Caki2 (cell line): ENCODE data around the gene SOST. TPM values are rescaled to one million over a fixed set of nuclear protein-coding genes. Genes with fewer than 3 reads are reported as not detected.
A peak's percentile ranks its signal among the peaks of the same experiment; 100 is the strongest.

ENCODE experiments used
- DNase-seq: peaks from one replicate; pipeline ENCODE4 v3.0.0-alpha.2; 2015; ENCODE audit warnings: low read depth
- in situ Hi-C: cut with HindIII; loops from 2 replicates; pipeline ENCODE4 v1.10.0; 2016; ENCODE audit warnings: low sequenced_read_pairs, low pct_unique_long_range_greater_than_20kb, mixed read lengths
- total RNA-seq: library from RNA; depleted of rRNA; stranded (reverse); fragments of >200 nt; shearing (Covaris generic); gene quantifications from 2 replicates; pipeline ENCODE4 v1.2.3, GENCODE V29; 2014; ENCODE audit warnings: low replicate concordance

Gene SOST
- total RNA-seq, 1 experiment from 2014 or later = 1.8 TPM

DNA sequence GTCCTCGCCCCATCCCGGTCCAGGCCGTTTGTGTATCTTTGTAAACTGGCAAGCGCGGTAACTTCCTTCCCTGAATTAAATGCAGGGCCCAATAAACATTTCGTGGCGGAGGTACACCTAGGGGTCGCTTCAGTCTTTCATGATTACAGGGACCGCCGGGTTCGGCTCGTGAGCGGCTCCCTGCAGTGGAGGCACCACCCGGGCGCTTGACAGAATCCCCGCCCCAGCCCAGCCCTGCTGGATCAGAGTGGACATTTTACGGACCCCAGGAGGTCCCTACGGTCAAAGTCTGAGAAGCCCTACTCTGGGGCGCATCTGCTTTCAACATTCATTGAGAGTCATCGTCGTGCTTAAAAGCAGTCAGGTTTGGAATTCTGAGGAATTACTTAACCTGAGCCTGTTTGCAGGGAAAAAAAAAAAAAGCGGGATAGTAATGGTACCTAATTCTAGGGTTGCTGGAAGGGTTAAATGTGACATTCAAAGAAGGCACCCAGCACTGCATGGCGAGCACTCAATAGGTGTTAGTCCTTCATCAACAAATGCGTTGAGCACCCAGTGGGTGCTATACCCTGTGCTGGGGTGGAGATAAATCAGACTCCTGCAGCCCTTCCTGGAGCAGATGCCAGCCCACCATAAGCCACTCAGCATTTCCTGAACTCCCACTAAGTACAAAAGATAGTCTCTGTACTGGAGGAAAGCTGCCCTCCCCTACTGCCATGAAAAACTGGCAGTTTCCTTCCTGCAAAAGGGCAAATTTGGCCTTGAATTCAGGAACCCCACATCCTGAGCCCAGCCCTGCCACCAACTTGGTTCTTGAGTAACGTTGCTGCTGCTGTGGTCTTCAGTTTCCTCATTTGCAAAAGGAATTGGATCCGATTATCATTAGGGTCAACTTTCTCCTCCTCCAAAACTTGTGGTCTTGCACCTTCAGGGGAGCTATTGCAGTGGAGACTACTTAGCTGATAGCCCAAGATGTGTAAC, 20.8 kb upstream of the SOST start:
- in situ Hi-C loops = no loop called here
- DNase-seq = no peak

DNA sequence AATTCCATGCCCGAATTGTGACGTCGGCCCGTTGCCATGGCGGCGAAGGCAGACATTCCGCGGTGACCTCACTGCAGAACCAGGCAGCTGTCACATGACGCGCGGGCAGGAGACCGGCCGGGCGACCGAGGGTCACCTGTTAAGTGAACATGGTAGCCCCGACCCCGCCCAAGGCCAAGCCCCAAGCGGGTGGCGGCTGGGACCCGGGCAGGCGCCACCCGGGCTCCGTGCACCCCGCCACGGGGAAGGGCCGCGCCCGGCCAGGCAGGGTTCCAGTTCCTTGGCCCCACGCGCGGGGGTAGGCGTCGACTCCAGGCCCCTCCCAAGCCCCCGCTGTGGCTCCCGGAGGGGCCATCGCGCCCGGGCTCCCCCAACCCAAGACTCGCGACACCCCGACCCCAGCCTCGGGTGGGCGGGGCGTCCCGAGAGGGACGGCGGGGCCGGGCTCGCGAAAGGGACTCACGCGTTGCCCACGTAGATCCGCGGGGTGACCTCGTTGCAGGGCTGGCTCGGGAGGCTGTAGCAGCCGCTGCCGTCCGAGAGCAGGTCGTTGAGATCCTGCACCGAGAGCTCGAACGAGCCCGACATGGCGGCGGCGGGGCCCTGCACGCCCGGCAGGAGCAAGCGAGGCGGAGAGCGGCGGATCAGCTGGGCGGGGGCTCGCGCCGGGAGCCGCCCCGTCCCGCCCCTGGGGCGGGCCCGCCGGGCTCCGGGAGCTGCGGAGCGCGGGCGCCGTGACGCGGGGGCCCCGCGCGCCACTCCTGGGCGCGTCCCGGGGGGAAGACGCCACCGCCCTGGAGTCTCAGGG, 19.9 kb upstream of the SOST start, which contains the start of gene DUSP3:
DUSP3 (minus strand) TSS at position 641 of the 808 bp plus-strand sequence; CDS start at position 588, 53 bp downstream.
- in situ Hi-C loops = no loop called here
- peak; percentile 90 for DNase-seq

DNA sequence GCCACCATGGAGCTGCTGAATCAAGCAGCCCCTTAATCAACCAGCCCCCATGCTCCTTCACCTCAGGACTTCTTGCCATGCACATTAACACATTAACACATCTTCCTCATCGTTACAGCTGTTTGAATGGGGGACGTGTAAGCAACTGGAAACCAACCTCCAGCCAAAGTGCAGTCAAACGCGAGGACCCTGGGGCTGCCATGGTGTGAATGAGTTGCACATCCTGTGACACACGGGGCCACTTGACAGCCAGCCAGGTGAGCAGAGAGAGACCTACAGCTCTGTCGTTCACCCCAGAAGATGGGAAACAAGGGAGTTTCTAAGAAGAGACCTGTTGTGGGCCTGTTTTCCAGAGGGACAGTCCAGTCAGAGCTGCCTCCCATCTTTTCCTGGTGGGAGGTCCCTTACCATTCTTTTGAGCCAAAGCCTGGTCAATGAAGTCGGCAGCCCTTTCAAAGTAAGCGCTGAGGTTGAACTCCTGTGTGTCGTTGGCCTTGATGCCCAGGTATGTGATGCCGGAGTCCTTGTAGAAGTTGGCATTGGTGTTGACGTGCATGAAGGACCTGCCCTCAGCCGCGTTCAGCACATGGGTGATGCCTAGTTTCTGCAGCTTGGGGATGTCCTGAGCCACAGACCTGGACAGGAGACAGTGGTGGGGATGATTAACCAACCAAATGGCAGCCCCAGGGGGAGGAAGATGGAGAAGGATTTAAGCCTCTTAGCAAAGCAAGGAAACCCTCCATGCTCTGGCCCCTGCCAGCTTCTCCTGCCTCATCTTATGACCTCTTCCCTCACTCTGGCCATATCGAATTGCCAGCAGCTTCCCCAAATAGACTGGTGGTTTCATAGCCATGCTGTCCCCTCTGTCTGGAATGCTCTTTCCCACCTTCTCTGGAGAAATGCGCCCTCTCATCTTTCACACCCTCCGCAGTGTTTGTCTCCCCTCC, 16.0 kb upstream of the SOST start:
- in situ Hi-C loops = no loop called here
- DNase-seq = no peak

DNA sequence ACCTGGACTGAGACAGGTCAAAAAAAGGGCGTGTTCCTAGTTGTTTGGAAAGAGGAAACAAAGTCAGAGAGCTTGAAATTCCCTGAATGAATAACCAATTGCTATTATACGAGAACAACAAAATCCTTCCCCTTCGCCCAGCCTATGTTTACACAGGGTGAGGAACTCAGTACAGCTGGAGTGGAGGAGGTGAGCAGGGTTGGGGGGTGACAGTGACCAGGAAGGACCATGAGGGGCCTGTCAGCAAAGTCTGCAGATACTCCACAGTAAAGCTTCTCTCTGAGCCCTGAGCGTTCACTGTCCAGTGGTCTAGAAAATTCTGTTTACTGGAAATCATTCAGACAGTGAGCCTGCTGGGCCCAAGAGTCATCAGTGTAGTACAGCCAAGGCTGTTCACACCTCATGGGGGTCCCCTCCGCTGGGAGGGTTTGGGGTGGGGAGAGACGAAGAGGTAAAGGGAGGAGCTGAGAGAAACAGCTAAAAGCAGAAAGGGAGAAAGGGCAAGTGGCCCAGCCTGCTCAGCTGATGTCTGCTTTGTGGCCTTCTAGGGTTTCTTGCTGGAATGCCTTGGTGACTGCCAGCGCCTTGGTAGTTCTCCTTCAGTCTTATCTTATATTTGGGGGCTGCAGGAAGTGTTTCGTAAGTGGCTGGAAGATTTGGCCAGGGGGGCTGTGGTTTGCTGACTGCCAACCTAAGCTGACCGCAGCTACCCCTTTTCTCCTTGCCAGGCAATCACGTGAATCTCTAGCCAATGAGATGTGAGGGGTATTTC, 14.5 kb upstream of the SOST start:
- in situ Hi-C loops = no loop called here
- DNase-seq = no peak

DNA sequence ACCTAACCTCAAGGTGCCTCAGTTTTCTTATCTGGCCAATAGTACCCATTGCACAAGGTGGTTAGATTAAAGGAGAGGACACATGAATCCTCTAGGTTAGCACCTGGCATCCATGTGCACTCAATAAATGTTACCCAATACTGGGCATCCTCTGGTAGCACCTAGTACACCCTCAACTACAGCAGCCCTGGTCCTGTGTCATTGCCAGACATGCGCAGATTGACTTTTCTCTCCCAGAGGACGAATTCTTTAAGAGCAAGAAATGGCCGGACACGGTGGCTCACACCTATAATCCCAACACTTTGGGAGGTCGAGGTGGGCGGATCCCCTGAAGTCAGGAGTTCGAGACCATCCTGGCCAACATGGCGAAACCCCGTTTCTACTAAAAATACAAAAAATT, 12.9 kb upstream of the SOST start:
- in situ Hi-C loops = no loop called here
- no peak for DNase-seq

DNA sequence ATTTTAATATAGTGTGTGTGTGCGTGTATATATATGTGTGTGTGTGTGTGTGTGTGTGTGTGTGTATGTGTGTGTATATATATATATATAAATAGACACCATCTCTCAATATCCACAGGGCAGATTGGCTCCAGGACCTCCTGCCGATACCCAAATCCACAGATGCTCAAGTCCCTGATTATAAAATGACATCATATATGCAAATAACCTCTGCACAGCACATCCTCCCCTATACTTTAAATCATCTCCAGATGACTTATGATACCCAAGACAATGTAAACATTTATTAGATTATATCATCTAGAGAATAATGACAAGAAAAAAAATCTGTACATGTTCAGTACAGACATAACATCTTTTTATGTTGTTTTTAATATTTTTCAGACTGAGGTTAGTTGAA, 12.4 kb upstream of the SOST start:
- in situ Hi-C loops = no loop called here
- DNase-seq = no peak

DNA sequence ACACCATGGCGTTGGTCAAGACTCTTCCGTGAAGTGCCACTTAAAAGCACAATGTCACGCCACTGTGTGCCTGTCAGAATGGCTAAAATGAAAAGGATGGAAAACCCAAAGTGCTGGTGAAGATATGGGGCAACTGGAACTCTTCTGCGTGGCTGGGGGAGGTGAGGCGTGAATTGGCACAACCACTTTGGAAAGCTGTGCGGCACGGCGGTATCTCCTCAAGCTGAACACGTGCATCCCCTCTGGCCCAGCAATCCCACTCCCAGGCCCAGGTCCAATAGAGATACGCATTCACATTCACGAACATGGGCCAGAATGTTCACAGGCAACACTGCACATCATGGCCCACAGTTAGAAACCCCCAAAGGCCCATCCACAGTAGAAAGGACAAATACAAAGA, 11.3 kb upstream of the SOST start:
- in situ Hi-C loops = no loop called here

DNA sequence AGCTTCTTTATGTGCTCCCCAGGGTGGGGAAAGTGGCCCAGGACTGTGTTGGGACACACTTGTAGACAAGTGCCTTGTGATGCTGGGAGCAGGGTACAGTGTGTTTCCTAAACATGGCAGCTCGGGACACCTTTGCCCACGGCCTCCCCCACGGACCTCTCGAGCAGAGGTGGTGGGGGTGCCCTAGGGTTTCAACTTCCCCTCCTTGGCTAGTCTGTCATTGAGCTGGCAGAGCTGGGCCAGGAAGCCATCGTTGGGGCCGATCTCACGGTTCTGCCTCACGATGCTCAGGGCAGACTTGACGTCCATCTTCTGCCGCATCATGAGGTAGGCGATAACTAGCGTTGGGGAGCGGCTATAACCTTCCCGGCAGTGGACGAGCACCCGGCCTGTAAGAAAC, 10.8 kb upstream of the SOST start:
- DNase-seq = no peak
- in situ Hi-C loops = no loop called here

More for the DNA sequence above, 11.3 kb upstream of the SOST start:
- no peak for DNase-seq

DNA sequence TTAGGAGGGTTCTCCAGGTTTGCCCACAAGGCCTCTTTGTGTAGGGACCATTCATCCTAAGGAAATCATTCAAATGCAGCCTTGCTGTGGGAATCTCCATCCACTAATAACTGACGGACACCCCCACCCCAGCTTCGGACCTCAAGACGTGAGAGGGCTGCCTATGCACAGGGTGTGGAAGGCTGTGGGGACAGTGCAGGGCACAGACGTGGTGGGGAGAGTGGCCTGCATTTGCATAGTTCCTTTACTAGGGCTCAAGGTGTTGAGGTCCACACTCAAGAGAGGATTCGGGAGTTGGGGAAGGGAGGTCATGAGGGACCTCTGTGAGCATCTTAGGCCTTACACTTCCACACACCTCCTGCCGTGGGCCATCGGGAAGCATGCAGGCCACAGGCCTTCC, 10.4 kb upstream of the SOST start:
- no peak for DNase-seq
- in situ Hi-C loops = no loop called here

DNA sequence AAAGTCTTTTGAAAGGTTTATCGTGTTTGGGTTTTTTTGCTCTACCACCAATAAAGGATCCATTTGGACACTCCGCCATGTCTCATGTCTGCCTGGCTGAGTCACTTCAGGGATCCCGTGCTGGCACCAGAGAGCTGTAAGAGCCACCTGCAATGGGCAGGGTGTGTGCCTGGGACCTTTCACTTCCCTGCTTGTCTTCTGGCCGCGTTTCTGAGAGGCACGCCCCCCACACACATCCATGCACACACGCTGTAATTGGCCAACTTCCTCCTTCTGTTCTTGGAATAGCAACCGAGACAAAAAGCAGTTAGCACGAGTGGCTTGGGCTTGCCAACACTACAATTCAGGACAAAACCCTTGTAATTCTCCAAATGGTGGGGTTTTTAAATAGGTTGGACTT, 9.8 kb upstream of the SOST start:
- DNase-seq = no peak
- in situ Hi-C loops = no loop called here

DNA sequence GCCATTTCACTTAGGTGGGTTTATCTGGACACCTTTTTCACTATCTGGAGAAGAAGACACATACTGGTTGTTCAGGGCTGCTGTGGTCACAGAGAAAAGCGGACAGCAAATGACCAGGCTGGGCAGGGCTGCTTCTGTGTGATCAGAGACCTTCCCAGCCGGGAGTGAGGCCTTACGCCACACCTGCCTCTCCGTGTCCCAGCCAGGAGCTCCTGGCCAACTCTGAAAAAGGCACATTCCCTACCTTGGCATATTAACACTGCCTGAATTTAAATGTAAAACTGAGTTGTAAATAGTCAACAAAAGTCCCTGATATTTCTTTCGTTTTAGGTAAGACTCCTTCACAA, 9.1 kb upstream of the SOST start:
- DNase-seq = no peak
- in situ Hi-C loops = no loop called here

DNA sequence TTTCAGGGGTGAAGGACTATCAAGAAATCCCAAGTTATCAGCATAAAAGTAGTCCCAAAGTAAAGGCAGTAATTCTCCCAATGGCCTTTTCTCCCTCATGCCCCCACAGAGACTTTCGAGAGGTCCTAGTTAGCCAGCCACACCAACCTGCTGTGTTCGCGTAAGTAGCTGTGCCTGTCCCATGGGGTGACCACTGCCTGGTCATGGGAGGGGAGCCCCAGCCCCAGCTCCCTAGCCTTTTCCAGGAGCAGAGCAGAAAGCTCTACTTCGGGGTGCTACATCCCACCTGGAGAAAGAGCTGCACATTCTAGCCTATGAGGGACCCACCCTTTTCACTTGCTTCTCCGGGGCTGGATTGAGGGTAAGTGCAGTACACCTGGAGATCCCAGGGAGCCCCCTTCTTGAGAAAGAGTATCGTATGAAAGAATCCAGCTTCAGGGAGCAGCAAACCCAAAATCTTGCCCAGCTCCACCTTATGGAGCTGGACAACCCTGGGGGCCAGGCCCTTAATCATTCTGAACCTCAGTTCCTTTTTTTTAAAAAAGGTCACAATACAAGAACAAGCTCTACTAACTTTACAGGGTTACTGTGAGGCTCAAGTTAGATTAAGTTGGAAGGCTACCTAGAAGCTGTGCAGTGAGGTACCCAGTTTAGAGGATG, 8.6 kb upstream of the SOST start:
- in situ Hi-C loops = no loop called here
- no peak for DNase-seq

DNA sequence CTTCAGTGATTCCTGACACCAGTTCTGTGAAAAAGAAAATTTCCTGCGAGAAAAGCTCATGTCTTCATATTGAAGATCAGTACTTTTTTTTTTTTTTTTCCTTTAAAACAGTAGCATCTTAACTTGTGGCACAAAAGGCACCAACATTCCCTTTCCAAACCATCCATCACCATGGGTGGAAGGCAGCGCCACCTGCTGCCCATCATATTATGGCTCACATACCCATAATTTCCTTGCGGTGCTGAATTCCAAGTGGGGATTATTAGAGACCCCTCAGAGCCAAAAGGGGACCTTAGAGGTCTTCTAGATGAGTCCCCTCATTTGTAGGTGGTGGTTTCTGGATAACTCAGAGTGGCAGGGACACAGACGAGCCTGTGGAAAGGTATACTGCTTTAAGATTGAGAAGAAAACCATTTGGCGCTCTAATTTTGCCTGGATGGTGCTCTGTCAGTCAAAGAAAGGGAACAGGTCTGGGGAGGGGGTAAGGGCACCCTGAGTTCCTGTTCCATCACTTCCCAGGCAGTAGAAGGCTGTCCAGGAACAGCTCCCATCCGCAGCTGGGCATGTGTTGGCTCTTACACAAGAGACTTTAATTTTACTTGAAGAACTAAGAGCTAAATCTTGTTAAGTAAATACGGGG, 7.9 kb upstream of the SOST start:
- DNase-seq = peak; percentile 42
- in situ Hi-C loops = no loop called here

DNA sequence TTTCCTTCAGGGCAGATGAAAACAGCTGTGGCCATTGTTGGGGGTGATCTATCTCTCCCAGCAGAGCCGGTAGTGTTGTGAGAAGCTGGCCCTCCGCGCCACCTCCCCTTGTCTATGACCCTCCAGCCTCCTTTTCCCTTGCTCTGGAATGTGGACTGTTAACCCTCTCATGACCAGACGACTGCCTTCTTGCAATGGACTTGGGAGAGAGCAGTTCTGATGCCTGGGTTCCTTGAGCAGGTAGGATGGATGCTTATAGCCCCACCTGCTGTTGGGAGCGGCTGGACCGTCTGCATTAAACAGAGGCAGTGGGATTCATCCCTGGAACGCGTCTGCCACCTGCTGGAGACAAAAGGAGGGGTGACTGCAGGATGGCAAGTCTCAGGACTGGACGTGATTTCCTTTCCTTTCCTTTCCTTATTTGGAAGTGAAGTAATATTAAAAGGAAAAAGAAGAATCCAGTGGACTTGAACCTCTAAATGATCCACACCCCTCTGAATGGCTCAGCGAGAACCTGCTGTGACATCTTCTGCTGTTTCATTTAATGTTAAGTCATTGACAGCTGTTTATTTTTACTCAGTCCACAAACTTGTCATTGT, 1.8 kb upstream of the SOST start:
- in situ Hi-C loops = no loop called here
- peak; percentile 91 for DNase-seq

DNA sequence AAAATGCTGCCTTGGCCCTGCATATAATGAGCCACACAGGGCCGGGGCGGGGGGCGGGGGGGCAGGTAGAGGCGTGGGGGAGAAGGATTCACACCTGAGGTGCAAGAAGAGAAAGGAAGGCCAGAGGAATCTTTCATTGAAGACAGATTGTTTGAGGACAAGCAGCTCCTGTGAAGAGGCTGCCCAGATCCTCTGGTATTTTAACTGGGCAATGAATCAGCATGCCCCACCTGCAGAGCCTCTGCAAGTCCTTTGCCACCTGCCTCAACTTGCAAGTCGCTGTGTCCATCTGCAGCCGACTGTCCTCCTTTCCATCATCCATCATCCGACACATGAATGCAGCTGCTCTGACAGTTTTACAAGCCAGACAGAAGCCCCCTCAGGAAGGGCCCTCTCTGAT, 1.2 kb upstream of the SOST start:
- in situ Hi-C loops = loop anchor here (10.0 kb wide), 1 partner anchor 55 kb away; no protein-coding TSS in a partner anchor
- no peak for DNase-seq

DNA sequence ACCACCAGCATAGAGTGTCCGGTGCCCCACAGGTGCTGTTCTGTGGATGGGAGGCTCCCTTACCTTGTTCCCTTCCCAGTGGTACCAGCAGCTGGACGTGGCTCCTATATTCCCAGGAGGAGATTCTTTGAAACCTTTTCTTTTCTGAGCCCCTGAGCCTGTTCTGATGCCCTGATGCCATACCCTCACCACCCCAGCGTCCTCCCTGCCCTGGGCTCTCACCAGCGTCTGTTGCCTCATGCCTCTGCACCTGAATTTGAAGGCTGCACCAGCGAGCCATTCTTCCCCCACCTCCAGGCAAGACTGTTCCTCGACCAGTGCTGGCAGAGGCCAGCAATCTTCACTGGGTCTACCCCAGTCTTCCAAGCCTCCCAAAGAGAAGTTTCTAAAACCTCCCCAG, 505 bp downstream of the SOST start:
- no peak for DNase-seq
- in situ Hi-C loops = loop anchor here (10.0 kb wide), 1 partner anchor 53 kb away; no protein-coding TSS in a partner anchor
